Stimulated activated CD8-positive, alpha-beta memory T cell treated with anti-CD3 and anti-CD28 coated beads, Interleukin-4, amount 100 ng/mL, for 24 hours (primary cell): Measurements from ENCODE around the gene AKT1.
A peak's percentile ranks its signal among the peaks of the same experiment; 100 is the strongest.

Experiments used
- DNase-seq: peaks from one replicate; pipeline ENCODE4 v3.0.0-alpha.2; 2020; ENCODE audit warnings: low read depth

The AKT1 gene

GRCh38 chr14:104799244-104800014 is 3.9 kb upstream of the AKT1 start:
- no peak for DNase-seq

DNA sequence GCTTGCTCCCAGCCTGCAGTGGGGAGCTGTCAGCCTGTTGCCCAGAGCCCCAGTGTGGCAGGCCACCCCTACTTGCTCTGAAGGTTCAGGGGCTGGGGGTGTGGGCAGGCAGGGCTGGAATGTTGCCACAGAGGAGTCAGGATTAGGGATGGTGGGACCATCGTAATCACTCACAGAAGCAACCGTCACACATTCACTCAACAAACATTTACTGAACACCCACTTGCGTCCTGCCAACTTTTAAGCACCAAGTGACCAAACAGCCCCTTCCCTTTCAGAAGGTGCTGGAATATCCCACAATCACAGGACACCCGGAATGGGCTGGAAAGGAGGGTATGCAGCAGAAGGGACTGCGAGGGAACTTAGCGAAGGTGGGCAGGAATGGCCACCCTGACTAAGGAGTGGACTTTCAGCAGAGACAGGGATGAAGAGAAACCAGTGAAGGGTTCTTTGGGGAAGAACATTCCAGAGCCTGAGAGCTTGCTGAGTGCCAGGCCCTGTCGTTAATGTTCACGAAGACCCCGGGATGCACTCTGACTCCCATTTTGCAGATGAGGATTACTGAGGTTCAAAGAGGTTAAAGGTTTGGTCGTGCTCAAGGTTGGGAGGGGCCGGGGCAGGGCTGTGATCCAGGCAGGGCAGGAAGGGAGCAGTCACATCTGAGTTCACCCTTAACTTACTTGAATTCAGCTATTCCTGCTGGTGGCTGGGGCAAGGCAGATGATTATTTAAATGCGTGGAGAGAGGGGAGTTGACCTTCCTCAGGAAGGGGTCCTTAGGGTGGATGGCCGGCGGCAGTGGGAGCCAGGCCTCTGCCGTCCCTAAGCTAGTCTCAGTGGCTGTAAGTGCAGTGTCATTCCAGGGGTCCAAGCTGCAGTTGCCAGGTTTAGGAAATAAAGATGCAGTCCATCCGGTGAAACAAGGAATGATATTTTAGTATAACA is 3.0 kb upstream of the AKT1 start:
- DNase-seq: no peak

DNA sequence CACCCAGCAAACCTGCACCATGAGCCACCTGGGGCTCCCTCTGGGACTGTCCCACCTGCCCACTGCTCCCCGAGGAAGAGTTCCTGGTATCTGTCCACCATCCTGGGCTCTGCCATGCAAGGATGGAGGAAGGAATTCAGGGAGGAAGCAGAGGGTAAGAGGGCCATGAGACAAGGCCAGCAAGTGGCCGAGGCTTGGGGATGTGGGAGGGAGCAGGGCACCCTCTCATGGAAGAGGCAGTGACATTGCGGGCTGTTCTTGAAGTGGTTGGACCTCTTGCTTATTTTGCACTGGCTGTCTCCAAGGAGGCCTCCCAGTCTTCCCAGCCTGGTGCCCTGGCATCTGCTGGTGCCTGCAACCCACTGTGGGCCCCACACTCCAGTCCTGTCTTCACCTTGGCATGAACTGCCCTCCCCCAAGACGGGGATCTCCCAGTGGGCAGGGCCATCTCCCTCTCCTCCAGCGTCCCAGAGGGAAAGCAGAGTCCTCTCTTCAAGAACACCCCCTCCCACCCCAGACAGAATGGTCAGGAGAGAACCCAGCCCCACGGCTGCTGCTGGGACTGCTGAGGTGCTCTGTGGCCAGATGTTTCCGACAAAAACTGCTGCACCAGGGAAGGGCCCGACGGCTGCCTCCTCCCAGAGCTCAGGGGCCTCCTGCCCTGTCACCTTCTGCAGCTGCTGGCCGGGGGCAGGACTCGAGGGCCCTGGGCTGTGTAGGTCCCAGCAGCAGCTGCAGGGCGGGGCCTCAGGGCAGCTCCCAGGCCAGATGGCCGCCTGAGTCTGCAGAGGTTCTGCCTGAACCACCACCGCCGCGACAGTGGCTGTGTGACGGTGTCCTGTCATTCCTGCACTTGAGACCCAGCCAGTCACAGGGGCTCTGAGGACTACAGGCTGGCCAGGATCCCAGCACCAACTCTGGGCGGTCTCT is 1.8 kb upstream of the AKT1 start:
- DNase-seq: no peak

DNA sequence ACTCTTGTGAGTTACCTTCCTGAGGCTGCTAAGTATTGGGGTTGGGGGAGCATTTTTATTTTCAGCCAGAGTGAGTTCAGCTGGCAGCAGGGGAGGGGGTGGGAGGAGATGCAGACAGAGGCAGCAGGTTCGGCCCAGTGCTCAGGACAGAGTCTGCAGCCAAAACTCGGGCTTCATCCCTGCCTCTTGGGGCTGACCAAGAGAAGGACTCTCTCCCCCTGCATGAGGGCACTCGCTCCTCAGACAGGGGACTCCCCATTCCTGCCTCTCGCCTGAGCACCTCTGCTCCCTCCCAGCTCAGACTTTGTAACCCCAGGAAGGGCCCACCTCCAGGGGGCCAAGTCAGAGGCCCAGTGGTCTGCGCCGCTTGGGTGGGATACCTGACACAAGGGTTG is 1.1 kb upstream of the AKT1 start:
- DNase-seq: no peak

DNA sequence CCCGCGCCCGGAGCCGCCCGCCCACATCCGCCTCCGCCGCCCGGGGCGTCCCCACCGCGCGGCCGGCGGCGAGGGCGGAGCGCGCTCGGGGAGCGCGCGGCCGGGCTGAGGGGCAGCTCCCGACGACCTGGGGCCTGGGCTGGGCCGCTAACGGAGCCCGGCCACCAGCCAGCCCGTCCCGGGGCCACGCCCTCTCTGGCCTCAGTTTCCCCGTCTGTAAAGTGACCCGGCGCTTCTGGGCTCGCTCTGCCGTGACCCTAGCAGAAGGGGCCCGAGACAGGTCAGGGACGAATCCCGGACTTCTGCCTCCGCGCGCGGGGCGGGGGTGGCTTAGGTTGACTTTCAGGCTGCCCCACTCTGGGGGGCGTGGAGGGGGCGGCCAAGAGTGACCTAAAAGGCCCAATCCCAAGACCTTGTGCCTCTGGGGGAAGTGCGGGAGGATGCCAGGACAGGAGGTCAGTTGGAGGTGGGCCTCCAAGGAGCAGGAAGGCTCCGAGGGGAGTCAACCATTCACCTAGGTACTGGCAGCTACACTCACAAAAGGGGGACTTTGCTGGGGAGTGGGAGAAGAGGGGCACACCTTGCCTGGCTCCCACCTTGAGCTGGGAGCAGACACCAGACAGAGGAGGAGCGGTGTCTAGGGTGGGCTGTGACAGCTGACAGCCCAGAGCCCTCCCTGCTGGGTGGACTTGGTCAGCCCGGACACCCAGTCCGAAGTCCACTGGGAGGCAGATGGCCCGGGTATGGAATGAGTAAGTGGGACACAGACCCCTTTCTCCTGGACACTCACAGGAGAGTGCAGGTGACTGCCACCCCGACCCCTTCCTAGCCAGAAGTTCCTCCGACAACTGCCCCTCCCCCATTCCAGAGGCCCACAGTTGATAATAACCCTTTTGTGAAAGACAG is 486 bp upstream of the AKT1 start:
- peak; percentile 46 for DNase-seq

GRCh38 chr14:104794631-104794992 is 936 bp downstream of the AKT1 start:
- DNase-seq: no peak

DNA sequence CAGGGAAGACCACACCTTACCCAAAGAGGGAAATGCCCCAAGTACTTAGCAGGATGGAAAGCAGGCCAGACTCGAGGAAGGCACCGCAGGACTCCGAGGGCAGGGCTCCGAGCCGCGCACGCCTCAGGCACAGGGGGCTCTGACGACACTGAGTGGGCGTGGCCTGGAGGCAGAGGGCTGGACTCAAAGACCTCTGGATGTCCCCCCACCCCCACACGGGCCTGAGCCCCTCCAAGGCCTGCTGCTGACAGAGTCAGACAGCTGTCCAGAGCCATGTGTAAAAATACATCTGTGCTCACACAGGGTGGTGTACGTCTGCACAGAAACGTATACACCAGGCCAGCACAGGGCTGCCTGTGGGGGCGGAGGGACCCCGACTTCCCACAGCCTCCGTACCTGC is 1.4 kb downstream of the AKT1 start:
- DNase-seq: peak; percentile 40

GRCh38 chr14:104793703-104793959 is 1.9 kb downstream of the AKT1 start:
- no peak for DNase-seq

GRCh38 chr14:104792945-104793702 is 2.4 kb downstream of the AKT1 start:
- DNase-seq: no peak

DNA sequence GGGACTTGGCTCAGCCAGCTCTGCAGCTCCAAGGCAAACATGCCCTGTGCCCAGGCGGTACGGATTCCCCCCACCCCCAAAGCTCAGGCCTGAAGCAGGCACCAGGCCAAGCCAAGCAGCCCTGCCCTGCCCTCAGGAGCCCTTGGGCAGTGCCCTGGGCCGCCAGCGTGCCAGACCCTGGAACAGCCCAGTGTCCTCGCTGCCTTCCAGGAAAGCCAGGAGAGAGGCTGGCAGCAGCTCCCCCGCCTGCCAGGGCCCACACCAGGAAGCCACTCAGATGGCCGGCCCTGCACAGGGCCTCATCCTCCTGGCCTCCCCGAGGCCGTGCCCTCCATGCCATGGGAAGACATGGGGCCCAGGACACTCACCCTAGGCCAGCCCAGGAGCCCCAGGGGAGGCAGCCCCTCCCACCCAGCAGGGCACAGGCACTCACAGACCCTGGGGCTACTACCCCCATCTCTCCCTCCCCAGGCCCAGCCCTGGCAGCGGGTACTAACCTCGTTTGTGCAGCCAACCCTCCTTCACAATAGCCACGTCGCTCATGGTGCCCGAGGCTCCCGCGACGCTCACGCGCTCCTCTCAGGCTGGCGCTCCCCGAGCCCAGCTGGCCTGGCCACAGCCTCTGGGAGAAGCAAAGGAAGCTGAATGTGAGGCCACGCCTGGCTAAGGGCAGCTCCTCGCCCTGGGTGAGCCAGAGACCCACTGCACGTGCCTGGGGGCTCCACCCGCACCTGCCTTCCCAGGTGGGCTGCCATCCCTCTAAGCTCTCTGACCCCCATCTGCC is 3.3 kb downstream of the AKT1 start:
- no peak for DNase-seq

DNA sequence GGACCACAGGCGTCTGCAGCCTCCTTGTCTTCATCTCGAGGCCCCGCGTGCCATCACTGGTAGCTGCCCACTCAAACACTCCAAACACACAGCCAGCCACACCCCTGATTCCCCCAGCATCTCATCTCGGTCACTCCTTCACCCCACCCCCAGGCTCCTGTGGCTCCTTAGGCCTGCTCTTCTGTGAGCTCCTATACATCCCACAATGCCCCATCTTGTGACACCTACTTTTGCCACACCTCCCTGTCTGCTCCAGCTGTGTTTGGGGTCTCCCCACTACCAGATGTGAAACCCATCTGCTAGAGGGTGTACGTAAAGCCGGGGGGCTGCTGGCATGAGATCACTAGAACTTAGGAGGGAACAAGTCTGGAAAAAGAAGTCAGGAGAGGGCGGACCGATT is 4.1 kb downstream of the AKT1 start:
- DNase-seq: no peak

GRCh38 chr14:104789752-104790743 is 5.5 kb downstream of the AKT1 start:
- DNase-seq: no peak

DNA sequence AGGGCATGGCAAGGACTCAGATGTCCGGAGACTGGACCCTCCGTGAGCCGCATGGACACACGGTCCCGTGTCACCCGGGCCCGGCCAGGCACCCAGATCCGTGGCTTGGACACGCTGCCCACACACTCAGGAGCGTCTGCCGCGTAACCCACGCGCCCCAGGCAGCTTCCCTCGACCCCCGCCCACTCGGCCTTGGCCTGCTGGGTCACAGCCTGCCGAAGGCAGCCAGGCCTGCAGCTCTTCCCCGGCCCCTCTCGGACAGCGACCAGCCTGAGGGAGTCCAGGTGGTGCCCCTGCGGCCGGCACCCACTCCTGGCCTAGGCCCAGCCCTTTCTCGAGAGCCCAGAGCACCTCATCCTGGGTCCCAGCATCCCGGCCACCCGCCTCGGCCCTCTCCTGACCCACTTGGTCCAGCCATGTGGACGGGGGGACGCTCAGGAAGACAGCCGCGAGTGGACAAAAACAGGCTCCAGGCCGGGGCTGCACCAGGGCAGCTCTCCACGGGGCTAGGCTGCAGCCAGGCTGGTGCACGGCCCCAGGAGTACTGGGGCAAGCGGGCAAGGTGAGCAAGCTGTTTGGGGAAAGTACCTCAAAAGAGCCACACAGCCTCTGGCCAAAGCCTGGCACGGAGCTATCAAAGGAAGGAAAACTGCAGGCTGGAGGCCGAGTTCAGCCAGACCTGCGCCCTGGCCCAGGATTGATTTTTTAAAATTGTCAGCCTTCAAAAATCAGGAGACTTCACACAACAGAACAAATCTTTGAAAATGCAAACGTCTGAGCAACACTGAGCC is 6.5 kb downstream of the AKT1 start:
- no peak for DNase-seq

GRCh38 chr14:104788161-104788818 is 7.3 kb downstream of the AKT1 start:
- no peak for DNase-seq

GRCh38 chr14:104787736-104788135 is 7.8 kb downstream of the AKT1 start:
- no peak for DNase-seq

DNA sequence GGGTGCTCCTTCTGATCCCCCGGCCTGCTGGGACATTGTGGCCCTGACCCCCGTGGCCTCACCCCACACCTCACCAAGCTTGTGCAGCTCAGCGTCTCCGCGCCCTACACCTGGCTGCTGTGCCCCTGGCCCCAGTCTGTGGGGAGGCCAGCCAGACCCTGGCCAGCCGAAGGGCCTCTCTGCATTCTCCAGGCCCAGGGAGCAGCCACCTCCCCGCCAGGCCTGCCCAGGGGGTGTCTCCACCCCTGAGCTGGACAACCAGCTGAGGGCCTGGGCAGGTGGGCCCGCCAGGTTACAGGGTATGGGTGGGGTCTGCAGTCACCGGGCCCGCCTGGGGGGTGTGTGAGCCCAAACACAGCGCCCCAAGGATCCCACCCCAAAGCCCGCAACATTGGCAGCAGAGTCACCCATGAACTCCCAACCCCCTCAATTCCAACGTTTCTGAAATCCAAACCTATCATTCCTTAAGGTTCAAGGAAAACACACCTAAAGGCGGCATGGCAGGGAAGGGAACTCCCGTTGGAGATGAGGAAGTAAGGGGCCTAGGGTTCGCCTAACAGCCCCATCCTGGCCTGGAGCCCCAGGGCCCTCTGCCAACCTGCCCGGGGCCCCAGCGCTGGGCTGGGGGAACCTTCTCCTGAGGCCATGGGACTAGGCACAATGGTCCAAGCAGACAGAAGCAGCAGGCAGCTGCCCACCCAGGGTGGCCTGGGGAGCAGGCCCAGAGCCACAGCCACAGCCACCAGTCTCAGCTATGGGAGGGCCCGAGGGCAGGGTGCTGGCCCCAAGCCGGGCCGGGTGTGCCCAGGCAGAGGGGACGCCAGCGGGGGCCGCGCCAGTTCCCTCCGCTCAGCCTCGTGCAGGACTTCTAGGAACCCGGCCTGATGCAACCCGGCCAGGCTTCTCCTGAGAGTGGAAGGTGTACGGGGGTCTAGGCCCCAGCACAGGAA is 8.5 kb downstream of the AKT1 start:
- DNase-seq: no peak
